Left ventricle myocardium inferior (tissue), 1 donor: ENCODE measurements around the gene GPR153. TPM values are rescaled to one million over a fixed set of nuclear protein-coding genes. Genes with fewer than 3 reads are reported as not detected.

Experiments
- DNase-seq: peaks from one replicate; pipeline ENCODE4 v3.0.0-alpha.2; 2020
- H3K27ac ChIP-seq: fragments of 200-600 bp; replicated peaks from 2 replicates; pipeline ENCODE4 v1.8.0; 2021
- H3K27me3 ChIP-seq: fragments of 200-600 bp; 2 replicates; pipeline ENCODE4 v1.8.0; 2021; ENCODE audit warnings: low read depth
- H3K36me3 ChIP-seq: fragments of 200-600 bp; 2 replicates; pipeline ENCODE4 v1.8.0; 2021
- H3K4me1 ChIP-seq: fragments of 200-600 bp; 2 replicates; pipeline ENCODE4 v1.8.0; 2021
- H3K4me3 ChIP-seq: fragments of 200-600 bp; 2 replicates; pipeline ENCODE4 v1.8.0; 2021; ENCODE audit warnings: mild to moderate bottlenecking, moderate library complexity
- H3K9me3 ChIP-seq: fragments of 200-600 bp; replicated peaks from 2 replicates; pipeline ENCODE4 v1.8.0; 2021
- CTCF ChIP-seq: fragments of 200-600 bp; IDR thresholded peaks from 2 replicates; pipeline ENCODE4 v1.8.0; 2021; ENCODE audit warnings: antibody characterized with exemption, mild to moderate bottlenecking, borderline replicate concordance
- intact Hi-C: fragments of 100-400 bp; cut with micrococcal nuclease; formaldehyde crosslinking; loops from one replicate; pipeline ENCODE4 v1.11.0; 2022
- total RNA-seq: library from RNA; stranded (reverse); fragmentation: NEBNext Ultra II Directional; extraction: Animal tissue kit (Norgen Biotek cat#: 25700); gene quantifications from one replicate; pipeline ENCODE4 v1.2.1, GENCODE V29; 2021
- donor health status: DM: no; HTN: yes; CAD: no; lungs with severe emphysema.

The GPR153 gene
- total RNA-seq, 1 donor from 2014 or later, result 4.8 TPM

- intact Hi-C loops, result no loop called here
- no peaks in the 10 kb centered on the region for H3K36me3 ChIP-seq
Observed at GRCh38 chr1:6298940-6299465, 38.1 kb upstream of the GPR153 start.

GRCh38 chr1:6298530-6298929 lies 37.6 kb upstream of the GPR153 start:
- DNase-seq, result no peak
- no peak for TF ChIP-seq CTCF
- intact Hi-C loops, result no loop called here

More at GRCh38 chr1:6298940-6299465, 38.1 kb upstream of the GPR153 start:
- DNase-seq, result no peak
- peaks cover 7% of the 10 kb centered on the region for H3K4me1 ChIP-seq
- H3K4me3 ChIP-seq, result no peak overlapping the region
- TF ChIP-seq CTCF, result no peak
- no peak overlapping the region for H3K27ac ChIP-seq
- no peaks in the 10 kb centered on the region for H3K27me3 ChIP-seq
- no peaks in the 10 kb centered on the region for H3K9me3 ChIP-seq

GRCh38 chr1:6295910-6296309 lies 35.0 kb upstream of the GPR153 start:
- Histone ChIP-seq H3K9me3 (no peaks in the 10 kb centered on the region), H3K4me3 (no peak overlapping the region), H3K4me1 (peaks cover 24% of the 10 kb centered on the region), H3K27me3 (no peaks in the 10 kb centered on the region), H3K36me3 (no peaks in the 10 kb centered on the region), H3K27ac (no peak overlapping the region)
- TF ChIP-seq CTCF, result no peak
- intact Hi-C loops, result no loop called here
- no peak for DNase-seq

More at GRCh38 chr1:6298530-6298929, 37.6 kb upstream of the GPR153 start:
- no peak overlapping the region for H3K27ac ChIP-seq
- no peak overlapping the region for H3K4me3 ChIP-seq
- peaks cover 12% of the 10 kb centered on the region for H3K4me1 ChIP-seq
- H3K9me3 ChIP-seq, result no peaks in the 10 kb centered on the region
- H3K36me3 ChIP-seq, result no peaks in the 10 kb centered on the region
- H3K27me3 ChIP-seq, result no peaks in the 10 kb centered on the region

GRCh38 chr1:6294890-6295556 lies 34.1 kb upstream of the GPR153 start:
- no peak overlapping the region for H3K27ac ChIP-seq
- H3K27me3 ChIP-seq, result no peaks in the 10 kb centered on the region
- H3K4me1 ChIP-seq, result peaks cover 32% of the 10 kb centered on the region
- no peak for DNase-seq
- H3K36me3 ChIP-seq, result no peaks in the 10 kb centered on the region
- no peak for TF ChIP-seq CTCF
- no peak overlapping the region for H3K4me3 ChIP-seq
- intact Hi-C loops, result no loop called here
- no peaks in the 10 kb centered on the region for H3K9me3 ChIP-seq

- no peak for TF ChIP-seq CTCF
- DNase-seq, result no peak
- peak overlapping the region; percentile 48 for H3K27ac ChIP-seq
- no peaks in the 10 kb centered on the region for H3K9me3 ChIP-seq
- intact Hi-C loops, result no loop called here
- H3K36me3 ChIP-seq, result no peaks in the 10 kb centered on the region
- no peaks in the 10 kb centered on the region for H3K27me3 ChIP-seq
- H3K4me1 ChIP-seq, result peaks cover 40% of the 10 kb centered on the region
- no peak overlapping the region for H3K4me3 ChIP-seq
Observed at GRCh38 chr1:6294080-6294889, 33.4 kb upstream of the GPR153 start.
